NB4 (cell line): ENCODE results near the gene RPF1.

ENCODE experiments used
- CTCF ChIP-seq: IDR thresholded peaks from one replicate; pipeline ENCODE4 v1.5.1; 2012; ENCODE audit warnings: low read depth, low read length
- MAX ChIP-seq: IDR thresholded peaks from 2 replicates; pipeline ENCODE4 v1.6.1; 2011; ENCODE audit warnings: low read depth, low read length
- MYC ChIP-seq: IDR thresholded peaks from 2 replicates; pipeline ENCODE4 v1.6.1; 2011; ENCODE audit warnings: low read depth, low read length
- POLR2A ChIP-seq: IDR thresholded peaks from 2 replicates; pipeline ENCODE4 v1.6.1; 2011; ENCODE audit warnings: mild to moderate bottlenecking; ENCODE audit not compliant: insufficient read length; ENCODE audit errors: extremely low read depth

GRCh38 chr1:84496498-84496897 is 17.4 kb downstream of the RPF1 start:
- TF ChIP-seq POLR2A = no peak
- TF ChIP-seq CTCF = no peak
- no peak for TF ChIP-seq MAX
- no peak for TF ChIP-seq MYC
